GM18508 (cell line): Measurements from ENCODE around the gene CD55.

Source experiments
- ATAC-seq: cut with Tn5 transposase; IDR thresholded peaks from one replicate; pipeline ENCODE4 v1.9.1; 2021; ENCODE audit warnings: moderate number of reproducible peaks; ENCODE audit not compliant: insufficient read depth, unreplicated experiment

Gene CD55, protein sequence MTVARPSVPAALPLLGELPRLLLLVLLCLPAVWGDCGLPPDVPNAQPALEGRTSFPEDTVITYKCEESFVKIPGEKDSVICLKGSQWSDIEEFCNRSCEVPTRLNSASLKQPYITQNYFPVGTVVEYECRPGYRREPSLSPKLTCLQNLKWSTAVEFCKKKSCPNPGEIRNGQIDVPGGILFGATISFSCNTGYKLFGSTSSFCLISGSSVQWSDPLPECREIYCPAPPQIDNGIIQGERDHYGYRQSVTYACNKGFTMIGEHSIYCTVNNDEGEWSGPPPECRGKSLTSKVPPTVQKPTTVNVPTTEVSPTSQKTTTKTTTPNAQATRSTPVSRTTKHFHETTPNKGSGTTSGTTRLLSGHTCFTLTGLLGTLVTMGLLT

DNA sequence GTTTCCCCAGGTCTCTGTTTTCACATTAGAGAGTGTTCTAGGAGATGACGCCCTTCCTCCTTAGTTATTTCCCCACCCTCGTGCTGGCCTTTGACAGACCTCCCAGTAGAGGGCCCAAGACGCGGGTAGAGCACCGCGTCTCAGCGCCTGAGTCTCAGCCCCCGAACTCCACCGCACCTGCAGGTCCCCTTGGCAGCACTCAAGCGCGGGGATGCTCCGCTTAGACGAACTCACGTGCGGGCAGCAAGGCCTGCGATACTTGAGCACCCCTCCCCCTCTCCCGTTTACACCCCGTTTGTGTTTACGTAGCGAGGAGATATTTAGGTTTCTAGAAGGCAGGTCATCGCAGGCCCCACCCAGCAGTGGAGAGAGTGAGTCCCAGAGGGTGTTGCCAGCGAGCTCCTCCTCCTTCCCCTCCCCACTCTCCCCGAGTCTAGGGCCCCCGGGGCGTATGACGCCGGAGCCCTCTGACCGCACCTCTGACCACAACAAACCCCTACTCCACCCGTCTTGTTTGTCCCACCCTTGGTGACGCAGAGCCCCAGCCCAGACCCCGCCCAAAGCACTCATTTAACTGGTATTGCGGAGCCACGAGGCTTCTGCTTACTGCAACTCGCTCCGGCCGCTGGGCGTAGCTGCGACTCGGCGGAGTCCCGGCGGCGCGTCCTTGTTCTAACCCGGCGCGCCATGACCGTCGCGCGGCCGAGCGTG lies at the start of gene CD55:
TSS of gene CD55 (plus strand) at position 600 of the 711 bp plus-strand sequence. CDS start at position 688, 88 bp downstream.
- ATAC-seq = peak; percentile 82

DNA sequence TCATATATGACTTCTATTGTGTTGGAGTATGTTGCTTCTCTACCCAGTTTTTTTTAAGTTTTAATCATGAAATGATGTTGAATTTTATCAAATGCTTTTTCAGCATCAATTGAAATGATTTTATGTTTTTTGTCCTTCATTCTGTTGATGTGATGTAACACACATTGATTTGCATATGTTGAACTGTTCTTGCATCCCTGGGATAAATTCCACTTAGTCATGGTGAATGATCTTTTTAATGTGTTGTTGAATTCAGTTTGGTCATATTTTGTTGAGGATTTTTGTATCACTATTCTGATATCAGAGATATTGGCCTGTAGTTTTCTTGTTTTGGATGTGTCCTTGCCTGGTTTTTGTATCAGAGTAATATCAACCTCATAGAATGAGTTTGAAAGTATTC lies 46.6 kb upstream of the CD55 start:
- no peak for ATAC-seq

DNA sequence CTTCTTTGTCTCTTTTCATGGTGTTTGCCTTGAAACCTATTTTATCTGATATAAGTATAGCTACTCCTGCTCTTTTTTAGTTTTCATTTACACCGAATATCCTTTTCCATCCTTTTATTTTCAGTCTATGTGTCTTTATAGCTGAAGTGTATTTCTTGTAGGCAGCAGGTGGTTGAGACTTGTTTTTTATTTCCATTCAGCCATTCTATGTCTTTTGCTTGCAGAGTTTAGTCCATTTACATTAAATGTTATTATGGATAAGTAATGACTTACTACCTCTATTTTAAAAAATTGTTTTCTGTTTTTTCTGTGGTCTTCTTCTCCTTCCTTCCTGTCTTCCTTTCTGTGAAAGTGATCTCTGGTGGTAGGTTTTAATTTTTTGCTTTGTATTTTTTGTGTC lies 45.0 kb upstream of the CD55 start:
- ATAC-seq = no peak

DNA sequence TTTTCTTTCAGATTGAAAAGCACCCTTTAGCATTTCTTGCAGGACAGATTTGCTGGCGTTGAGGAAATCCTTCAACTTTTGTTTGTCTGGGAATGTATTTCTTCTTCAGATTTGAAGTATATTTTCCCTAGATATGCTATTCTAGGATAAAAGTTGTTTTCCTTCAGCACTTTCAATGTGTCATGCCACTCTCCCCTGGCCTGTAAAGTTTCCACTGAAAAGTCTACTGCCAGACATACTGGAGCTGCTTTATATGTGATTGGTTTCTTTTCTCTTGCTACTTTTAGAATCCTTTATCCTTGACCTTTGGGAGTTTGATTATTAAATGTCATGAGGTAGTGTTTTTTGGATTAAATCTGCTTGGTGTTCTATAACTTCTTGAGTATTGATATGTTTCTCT lies 44.2 kb upstream of the CD55 start:
- no peak for ATAC-seq

DNA sequence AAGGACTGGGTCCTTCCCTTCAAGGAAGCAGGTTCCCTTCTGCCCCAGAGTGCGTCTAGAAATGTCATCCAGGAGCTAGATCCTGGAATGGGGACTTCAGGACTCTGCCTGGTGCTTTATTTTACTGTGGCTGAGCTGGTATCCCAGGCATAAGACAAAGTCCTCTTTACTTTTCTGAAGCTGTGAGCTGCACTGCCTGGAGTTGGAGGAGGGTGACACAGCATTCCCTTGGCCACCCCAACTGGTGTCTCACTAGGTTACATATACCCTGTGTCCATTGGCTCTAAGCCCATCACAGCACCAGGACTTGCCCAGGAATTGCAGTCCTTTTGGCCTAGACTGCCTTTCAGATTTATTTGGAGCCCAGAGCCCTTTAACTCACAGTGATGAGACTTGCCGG lies 41.8 kb upstream of the CD55 start:
- no peak for ATAC-seq

DNA sequence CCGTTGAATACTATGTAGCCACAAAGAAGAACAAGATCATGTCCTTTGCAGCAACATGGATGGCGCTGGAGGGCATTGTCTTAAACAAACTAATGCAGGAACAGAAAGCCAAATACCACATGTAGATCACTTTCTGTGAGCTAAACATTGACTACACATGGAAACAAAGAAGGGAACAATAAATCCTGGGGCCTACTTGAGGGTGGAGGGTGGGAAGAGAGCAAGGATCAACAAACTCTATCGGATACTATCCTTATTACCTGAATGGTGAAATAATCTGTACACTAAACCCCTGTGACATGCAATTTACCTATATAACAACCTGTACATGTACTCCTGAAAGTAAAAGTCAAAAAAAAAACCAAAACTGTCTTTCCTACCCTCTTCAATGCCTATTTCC lies 40.8 kb upstream of the CD55 start:
- ATAC-seq = no peak

DNA sequence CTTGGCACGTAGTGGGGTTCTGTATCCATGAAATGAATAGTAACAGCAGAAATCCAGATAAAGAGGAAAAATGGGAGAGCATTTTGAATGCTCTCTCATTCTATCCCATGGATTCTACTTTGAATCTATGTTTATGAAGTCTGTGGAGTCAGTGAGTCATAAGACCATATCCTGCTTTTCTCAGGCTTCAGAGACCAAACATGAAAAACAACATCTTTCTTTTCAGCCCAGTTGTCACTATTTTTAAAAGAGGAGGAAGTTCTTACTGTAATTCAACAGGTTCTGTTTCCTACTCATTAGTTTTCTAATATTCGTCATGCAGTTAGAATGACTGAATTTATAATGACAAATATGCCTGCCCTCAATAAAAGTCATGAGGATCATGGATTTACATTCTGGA lies 39.4 kb upstream of the CD55 start:
- no peak for ATAC-seq

DNA sequence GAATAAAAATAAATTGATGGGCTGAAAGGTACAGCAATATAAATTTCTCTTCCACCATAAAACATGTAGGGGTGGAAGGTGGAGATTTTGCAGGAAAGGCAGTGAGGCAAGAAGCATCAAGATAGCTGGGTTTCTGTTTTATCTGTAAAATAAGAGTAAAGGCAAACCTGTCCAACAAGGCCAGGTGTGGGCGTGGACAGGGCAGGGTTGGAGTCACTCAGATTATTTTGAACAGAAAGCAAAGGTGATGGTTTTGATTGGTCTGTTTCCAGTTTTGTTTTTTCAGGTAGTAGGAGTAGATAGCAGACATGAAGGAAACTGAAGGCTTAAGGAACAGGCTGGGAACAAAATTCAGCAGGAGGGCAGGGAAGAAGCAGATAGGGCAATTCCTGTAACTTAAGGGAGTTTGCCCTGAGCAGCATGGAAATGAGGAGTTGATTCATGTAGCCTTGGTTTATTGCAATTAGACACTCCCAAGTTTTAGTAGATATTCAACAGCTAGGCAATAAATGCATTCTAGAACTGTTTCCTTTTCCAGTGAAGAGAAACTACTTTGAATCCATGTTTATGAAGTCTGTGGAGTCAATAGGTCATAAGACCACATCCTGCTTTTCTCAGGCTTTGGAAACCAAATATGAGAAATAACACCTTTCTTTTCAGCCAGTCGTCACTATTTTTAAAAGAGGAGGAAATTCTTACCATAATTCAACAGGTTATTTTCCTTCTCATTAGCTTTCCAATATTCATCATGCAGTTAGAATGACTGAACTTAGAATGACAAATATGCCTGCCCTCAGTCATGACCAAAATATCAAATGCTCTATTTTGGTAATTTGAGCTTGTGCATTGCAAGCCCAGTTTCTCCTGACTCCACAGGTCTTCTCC lies 38.7 kb upstream of the CD55 start:
- no peak for ATAC-seq

DNA sequence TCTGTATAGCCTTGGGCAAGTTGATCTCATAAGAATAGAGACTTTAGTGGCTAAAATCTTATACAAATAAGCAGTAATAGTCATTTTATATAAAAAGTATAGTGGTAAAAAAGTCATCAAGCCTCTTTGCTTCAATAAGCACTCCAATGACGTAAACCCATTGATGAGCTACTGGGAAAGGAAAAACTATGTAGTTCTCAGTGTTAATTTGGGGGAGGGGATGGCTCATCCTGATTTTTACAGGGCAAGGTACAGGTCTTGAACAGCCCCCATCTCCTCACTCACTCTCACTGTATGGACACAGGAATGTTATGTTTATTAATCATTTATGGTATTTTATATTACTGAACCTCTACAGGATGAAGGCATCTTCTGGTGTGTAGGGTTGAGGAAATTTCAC lies 38.1 kb upstream of the CD55 start:
- no peak for ATAC-seq

DNA sequence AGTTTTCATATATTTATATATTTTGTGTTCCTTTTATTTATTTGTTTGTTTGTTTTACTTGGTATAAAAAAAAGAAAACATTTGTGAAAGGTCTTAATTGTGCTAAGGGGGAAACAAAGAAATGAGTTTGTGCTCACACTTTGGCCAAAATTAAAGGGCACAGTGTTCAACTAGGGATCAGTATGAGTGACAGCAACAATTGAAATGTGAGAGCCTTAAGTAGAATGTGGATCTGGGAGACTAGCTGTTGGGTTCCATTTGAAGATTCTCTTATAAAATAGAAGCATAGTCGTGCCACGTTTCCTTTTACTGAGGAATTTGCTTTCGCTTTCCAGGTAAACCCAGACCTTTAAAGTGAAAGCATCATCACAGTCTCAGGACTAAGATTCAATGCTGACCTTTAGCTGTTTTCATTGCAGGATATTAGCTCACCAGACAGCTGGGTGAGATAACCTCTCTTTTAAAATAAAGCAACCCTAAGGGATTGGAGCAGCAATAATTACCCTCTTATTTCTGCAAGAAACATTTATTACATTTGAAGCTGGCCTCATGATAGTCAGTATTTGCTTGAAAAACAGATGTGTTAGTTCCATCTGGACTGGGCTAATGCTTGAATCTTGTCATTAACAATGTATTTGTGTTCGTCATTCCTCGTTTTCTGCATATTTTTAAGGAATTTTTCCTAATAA lies 37.1 kb upstream of the CD55 start:
- ATAC-seq = no peak

DNA sequence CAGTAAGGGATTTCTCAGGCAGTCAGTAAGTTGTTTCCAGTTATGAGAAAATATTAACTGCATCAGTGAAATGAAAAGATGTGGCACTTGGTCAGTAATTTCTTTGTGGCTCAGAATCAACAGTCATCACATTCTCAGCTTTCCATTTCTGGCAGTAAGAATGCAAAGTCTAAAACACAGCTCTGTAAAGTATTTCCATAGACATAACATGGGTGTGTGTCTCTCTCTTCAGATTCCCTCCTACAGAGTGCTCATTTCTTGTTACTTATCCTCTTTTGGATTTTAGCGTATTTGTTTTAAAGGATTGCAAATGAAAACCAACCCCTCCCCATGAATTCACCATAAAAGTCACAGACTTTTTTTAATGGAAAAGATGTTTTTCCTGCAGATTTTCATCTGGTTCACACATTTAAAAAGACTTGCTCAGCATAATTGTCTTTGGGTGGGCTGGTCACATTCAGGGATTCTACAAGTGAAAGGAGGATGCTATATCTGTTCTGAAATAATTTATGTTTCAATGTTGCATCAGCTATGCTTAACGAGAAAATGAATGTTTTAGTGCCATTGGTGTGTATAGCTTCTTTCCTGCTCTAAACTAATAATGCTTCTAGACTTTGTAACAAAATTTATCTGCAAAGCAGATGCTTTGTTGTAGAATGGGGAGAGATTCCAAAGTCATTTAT lies 34.6 kb upstream of the CD55 start:
- no peak for ATAC-seq

DNA sequence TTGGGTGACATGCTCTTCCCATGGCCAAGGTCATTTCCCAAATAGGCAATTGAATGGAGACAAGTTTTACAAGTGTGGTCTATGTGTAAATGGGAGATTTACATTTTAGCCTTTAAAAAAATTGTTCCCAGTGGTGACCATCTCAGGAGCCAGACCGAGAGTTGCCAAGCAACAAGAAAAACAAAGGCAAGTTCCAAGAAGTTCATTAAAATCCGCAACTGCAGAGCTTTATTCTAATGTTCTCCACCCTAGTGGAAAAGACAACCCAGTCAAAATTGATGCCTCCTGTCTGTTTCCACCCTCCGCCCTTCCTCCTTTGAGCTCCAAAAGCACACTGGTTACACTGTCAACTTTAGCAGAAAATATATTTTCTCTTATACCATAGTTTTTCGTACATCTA lies 33.2 kb upstream of the CD55 start:
- ATAC-seq = no peak

DNA sequence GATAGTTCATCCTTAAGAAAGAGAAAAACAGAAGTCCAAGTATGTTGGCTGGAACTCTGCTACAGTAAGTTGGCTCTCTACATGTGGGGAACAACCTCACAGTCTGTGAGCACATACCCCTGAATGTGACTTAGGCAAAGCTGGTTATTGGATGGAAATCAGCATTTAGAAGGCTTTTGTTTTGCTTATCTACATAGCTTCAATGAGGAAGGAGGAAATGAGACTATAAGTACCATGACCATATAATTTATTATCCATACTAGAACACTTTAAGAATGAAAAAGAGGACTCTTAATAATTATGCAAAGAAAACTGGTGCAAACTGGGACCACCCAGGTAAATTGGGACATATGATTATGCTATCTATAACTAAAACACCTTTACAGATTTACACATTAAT lies 31.7 kb upstream of the CD55 start:
- no peak for ATAC-seq

DNA sequence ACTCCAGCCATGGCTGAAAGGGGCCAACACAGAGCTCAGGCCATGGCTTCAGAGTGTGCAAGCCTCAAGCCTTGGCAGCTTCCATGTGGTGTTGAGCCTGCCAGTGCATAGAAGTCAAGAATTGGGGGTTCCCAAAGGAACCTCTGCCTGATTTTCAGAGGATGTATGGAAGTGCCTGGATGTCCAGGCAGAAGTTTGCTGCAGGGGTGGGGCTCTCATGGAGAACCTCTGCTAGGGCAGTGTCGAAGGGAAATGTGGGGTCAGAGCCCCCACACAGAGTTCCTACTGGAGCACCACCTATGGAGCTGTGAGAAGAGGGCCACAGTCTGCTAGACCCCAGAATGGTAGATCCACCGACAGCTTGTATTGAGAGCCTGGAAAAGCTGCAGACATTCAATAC lies 29.8 kb upstream of the CD55 start:
- no peak for ATAC-seq

DNA sequence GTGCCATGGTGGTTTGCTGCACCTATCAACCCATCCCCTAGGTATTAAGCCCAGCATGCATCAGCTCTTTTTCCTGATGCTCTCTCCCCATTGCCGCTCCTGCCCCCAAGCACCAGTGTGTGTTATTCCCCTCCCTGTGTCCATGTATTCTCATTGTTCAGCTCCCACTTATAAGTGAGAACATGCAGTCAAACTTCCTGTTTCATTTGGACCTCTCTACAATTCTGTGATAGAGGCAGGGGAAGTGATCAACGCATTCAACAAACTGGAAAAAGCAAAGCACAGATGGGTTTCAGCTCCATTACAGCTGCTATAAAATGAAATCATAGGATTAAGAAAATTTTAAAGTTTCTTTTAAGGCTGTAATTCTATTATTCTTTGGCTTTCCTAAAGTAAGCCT lies 23.3 kb upstream of the CD55 start:
- no peak for ATAC-seq

DNA sequence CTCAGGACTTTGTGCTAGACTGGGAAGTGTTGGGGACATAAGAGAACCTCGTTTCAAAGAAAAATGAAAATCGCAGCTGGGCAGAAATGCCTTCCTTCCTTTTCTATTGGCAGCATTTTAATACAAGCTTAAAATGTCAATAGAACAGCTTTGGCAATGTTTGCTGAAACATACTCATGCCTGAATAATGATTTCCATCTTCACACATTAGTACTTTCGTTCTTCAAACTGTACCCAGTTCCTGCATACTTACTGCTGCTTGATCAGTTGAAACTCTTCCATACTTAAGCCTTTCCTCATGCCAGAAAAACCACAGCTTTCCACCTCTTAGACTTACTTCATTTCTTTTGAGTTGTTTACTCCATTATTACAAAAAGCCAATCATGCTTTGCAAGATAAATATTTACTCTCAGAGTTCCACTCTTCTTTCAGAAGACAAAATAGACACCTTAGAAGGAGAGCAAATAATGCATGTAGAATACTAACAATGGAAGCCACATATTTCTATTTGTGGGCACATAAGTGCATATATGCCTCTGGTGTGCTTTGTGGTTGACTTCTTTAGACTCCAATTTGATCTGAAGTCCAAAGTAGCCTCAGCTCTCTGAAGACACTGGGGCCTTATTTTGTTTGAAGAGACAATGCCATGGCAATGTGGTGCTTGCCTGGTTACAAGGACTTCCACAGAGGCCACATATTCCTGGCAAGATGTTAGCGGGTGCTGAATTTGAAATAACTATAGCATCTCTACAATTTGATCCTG lies 22.7 kb upstream of the CD55 start:
- no peak for ATAC-seq

DNA sequence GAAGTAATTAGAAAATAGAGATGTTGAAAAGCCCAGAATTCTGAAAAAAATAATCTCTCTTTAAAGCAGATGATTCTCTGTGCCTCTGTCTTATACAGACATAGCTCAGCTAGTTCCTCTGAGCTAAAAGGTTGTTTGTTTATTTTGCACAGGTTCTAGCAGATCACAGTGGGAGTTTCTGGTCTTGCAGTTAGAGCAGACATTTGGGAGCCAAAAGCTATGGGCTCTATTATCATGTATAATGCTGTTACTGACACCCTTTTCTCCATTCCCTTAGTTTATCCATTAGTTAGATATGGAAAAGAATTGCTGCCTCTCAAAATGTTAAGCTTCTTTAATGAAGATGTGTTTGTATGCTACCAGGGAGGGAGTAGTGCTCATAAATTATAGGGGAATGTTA lies 20.5 kb upstream of the CD55 start:
- ATAC-seq = no peak

DNA sequence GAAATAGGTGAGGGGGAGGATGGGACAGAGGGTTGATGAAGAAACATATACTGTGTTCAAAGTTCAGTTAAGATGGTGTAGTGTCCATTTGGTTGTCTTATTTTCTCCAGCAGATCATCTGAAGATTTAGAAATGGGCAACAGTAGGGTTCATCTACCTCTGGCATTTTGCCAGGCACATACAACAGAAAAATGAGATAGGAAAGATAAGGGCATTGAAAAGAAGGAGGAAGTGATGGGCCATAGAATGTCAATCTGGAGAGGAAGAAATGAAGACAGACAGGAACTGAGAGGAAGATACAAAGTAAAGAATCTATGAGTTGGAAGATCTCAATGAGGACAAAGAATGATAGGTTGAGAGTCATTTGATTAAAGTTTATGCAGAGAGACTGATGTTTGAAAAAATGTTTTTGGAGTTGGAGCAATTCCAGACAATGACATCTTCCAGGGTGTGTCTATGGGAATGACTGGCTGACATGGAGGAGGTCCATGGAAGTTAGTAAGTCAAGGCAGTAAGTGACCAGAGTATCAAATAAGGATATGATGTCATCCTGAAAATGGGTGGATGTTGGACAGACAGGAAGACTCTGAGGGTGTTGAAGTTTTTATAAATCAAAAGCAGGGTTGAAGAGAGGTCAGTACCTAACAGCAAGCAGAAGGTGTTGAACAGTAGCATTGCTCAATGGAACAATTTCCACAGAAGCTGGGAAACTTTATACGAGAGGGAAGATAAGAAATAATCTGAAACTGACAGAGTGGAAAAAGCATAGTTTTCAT lies 18.7 kb upstream of the CD55 start:
- no peak for ATAC-seq
